Measurements from ENCODE around the gene ELMO1.
A peak's percentile ranks its signal among the peaks of the same experiment; 100 is the strongest.

The ELMO1 gene

GRCh38 chr7:37471619-37472018, 23.0 kb upstream of the ELMO1 start:
- no peaks in the 10 kb centered on the region for H3K36me3 ChIP-seq (ENCODE audit: insufficient read depth, low read length)
- no peak overlapping the region for H3K27ac ChIP-seq (ENCODE audit: low read depth, low read length)
- no peaks in the 10 kb centered on the region for H3K4me1 ChIP-seq (ENCODE audit: control insufficient read depth, insufficient read depth, low read length, unreplicated experiment)
- H2AFZ ChIP-seq (ENCODE audit: low read length, unreplicated experiment) = no peak overlapping the region
- no peaks in the 10 kb centered on the region for H3K27me3 ChIP-seq (ENCODE audit: insufficient read depth, low read length)
- no peak overlapping the region for H3K4me3 ChIP-seq (ENCODE audit: low read depth, low read length)
- H3K79me2 ChIP-seq (ENCODE audit: control insufficient read depth, insufficient read depth, low read length, unreplicated experiment) = no peaks in the 10 kb centered on the region

- H3K79me2 ChIP-seq (ENCODE audit: control insufficient read depth, insufficient read depth, low read length, unreplicated experiment) = no peaks in the 10 kb centered on the region
- no peak overlapping the region for H3K27ac ChIP-seq (ENCODE audit: low read depth, low read length)
- H3K4me1 ChIP-seq (ENCODE audit: control insufficient read depth, insufficient read depth, low read length, unreplicated experiment) = no peaks in the 10 kb centered on the region
- no peak overlapping the region for H3K4me3 ChIP-seq (ENCODE audit: low read depth, low read length)
- H3K27me3 ChIP-seq (ENCODE audit: insufficient read depth, low read length) = no peaks in the 10 kb centered on the region
- H2AFZ ChIP-seq (ENCODE audit: low read length, unreplicated experiment) = no peak overlapping the region
- no peaks in the 10 kb centered on the region for H3K36me3 ChIP-seq (ENCODE audit: insufficient read depth, low read length)
Observed at GRCh38 chr7:37467002-37467401, 18.3 kb upstream of the ELMO1 start.

GRCh38 chr7:37462138-37462537, 13.5 kb upstream of the ELMO1 start:
- no peak overlapping the region for H2AFZ ChIP-seq (ENCODE audit: low read length, unreplicated experiment)
- H3K4me1 ChIP-seq (ENCODE audit: control insufficient read depth, insufficient read depth, low read length, unreplicated experiment) = no peaks in the 10 kb centered on the region
- H3K27ac ChIP-seq (ENCODE audit: low read depth, low read length) = no peak overlapping the region
- no peaks in the 10 kb centered on the region for H3K27me3 ChIP-seq (ENCODE audit: insufficient read depth, low read length)
- H3K36me3 ChIP-seq (ENCODE audit: insufficient read depth, low read length) = no peaks in the 10 kb centered on the region
- no peaks in the 10 kb centered on the region for H3K79me2 ChIP-seq (ENCODE audit: control insufficient read depth, insufficient read depth, low read length, unreplicated experiment)
- H3K4me3 ChIP-seq (ENCODE audit: low read depth, low read length) = no peak overlapping the region

- Histone ChIP-seq H2AFZ (ENCODE audit: low read length, unreplicated experiment) (no peak overlapping the region), H3K79me2 (ENCODE audit: control insufficient read depth, insufficient read depth, low read length, unreplicated experiment) (no peaks in the 10 kb centered on the region), H3K27ac (ENCODE audit: low read depth, low read length) (no peak overlapping the region), H3K36me3 (ENCODE audit: insufficient read depth, low read length) (no peaks in the 10 kb centered on the region), H3K4me1 (ENCODE audit: control insufficient read depth, insufficient read depth, low read length, unreplicated experiment) (no peaks in the 10 kb centered on the region), H3K4me3 (ENCODE audit: low read depth, low read length) (no peak overlapping the region), H3K27me3 (ENCODE audit: insufficient read depth, low read length) (peaks cover 4% of the 10 kb centered on the region; the same call in 1 of the 2 replicates)
Observed at GRCh38 chr7:37455081-37455480, 6.4 kb upstream of the ELMO1 start.

- no peak overlapping the region for H3K4me3 ChIP-seq (ENCODE audit: low read depth, low read length)
- no peak overlapping the region for H2AFZ ChIP-seq (ENCODE audit: low read length, unreplicated experiment)
- no peak overlapping the region for H3K27ac ChIP-seq (ENCODE audit: low read depth, low read length)
- no peaks in the 10 kb centered on the region for H3K79me2 ChIP-seq (ENCODE audit: control insufficient read depth, insufficient read depth, low read length, unreplicated experiment)
- no peaks in the 10 kb centered on the region for H3K4me1 ChIP-seq (ENCODE audit: control insufficient read depth, insufficient read depth, low read length, unreplicated experiment)
- H3K36me3 ChIP-seq (ENCODE audit: insufficient read depth, low read length) = no peaks in the 10 kb centered on the region
- H3K27me3 ChIP-seq (ENCODE audit: insufficient read depth, low read length) = peaks cover 32% of the 10 kb centered on the region
Observed at GRCh38 chr7:37452346-37452745, 3.7 kb upstream of the ELMO1 start.

GRCh38 chr7:37450035-37450434, 1.4 kb upstream of the ELMO1 start:
- H3K36me3 ChIP-seq (ENCODE audit: insufficient read depth, low read length) = no peaks in the 10 kb centered on the region
- H2AFZ ChIP-seq (ENCODE audit: low read length, unreplicated experiment) = no peak overlapping the region
- no peaks in the 10 kb centered on the region for H3K79me2 ChIP-seq (ENCODE audit: control insufficient read depth, insufficient read depth, low read length, unreplicated experiment)
- H3K4me3 ChIP-seq (ENCODE audit: low read depth, low read length) = no peak overlapping the region
- H3K4me1 ChIP-seq (ENCODE audit: control insufficient read depth, insufficient read depth, low read length, unreplicated experiment) = no peaks in the 10 kb centered on the region
- H3K27ac ChIP-seq (ENCODE audit: low read depth, low read length) = no peak overlapping the region
- peaks cover 40% of the 10 kb centered on the region for H3K27me3 ChIP-seq (ENCODE audit: insufficient read depth, low read length)

GRCh38 chr7:37449621-37450020, 957 bp upstream of the ELMO1 start:
- H3K27ac ChIP-seq (ENCODE audit: low read depth, low read length) = no peak overlapping the region
- no peak overlapping the region for H3K4me3 ChIP-seq (ENCODE audit: low read depth, low read length)
- no peaks in the 10 kb centered on the region for H3K79me2 ChIP-seq (ENCODE audit: control insufficient read depth, insufficient read depth, low read length, unreplicated experiment)
- peaks cover 40% of the 10 kb centered on the region for H3K27me3 ChIP-seq (ENCODE audit: insufficient read depth, low read length)
- H2AFZ ChIP-seq (ENCODE audit: low read length, unreplicated experiment) = no peak overlapping the region
- H3K4me1 ChIP-seq (ENCODE audit: control insufficient read depth, insufficient read depth, low read length, unreplicated experiment) = no peaks in the 10 kb centered on the region
- no peaks in the 10 kb centered on the region for H3K36me3 ChIP-seq (ENCODE audit: insufficient read depth, low read length)

- Histone ChIP-seq H2AFZ (ENCODE audit: low read length, unreplicated experiment) (no peak overlapping the region), H3K36me3 (ENCODE audit: insufficient read depth, low read length) (no peaks in the 10 kb centered on the region), H3K4me1 (ENCODE audit: control insufficient read depth, insufficient read depth, low read length, unreplicated experiment) (no peaks in the 10 kb centered on the region), H3K4me3 (ENCODE audit: low read depth, low read length) (peak overlapping the region; percentile 54; the same call in 1 of the 2 replicates), H3K27me3 (ENCODE audit: insufficient read depth, low read length) (peaks cover 40% of the 10 kb centered on the region), H3K27ac (ENCODE audit: low read depth, low read length) (no peak overlapping the region), H3K79me2 (ENCODE audit: control insufficient read depth, insufficient read depth, low read length, unreplicated experiment) (no peaks in the 10 kb centered on the region)
Observed at GRCh38 chr7:37448011-37448635, 541 bp downstream of the ELMO1 start.

- Histone ChIP-seq H3K4me1 (ENCODE audit: control insufficient read depth, insufficient read depth, low read length, unreplicated experiment) (no peaks in the 10 kb centered on the region), H3K4me3 (ENCODE audit: low read depth, low read length) (no peak overlapping the region), H3K79me2 (ENCODE audit: control insufficient read depth, insufficient read depth, low read length, unreplicated experiment) (no peaks in the 10 kb centered on the region), H3K27ac (ENCODE audit: low read depth, low read length) (no peak overlapping the region), H3K36me3 (ENCODE audit: insufficient read depth, low read length) (no peaks in the 10 kb centered on the region), H2AFZ (ENCODE audit: low read length, unreplicated experiment) (no peak overlapping the region), H3K27me3 (ENCODE audit: insufficient read depth, low read length) (peaks cover 40% of the 10 kb centered on the region)
Observed at GRCh38 chr7:37446371-37446770, 2.3 kb downstream of the ELMO1 start.

GRCh38 chr7:37445790-37446189, 2.9 kb downstream of the ELMO1 start:
- Histone ChIP-seq H3K27me3 (ENCODE audit: insufficient read depth, low read length) (peaks cover 40% of the 10 kb centered on the region), H3K79me2 (ENCODE audit: control insufficient read depth, insufficient read depth, low read length, unreplicated experiment) (no peaks in the 10 kb centered on the region), H3K4me3 (ENCODE audit: low read depth, low read length) (no peak overlapping the region), H3K27ac (ENCODE audit: low read depth, low read length) (no peak overlapping the region), H2AFZ (ENCODE audit: low read length, unreplicated experiment) (no peak overlapping the region), H3K4me1 (ENCODE audit: control insufficient read depth, insufficient read depth, low read length, unreplicated experiment) (no peaks in the 10 kb centered on the region), H3K36me3 (ENCODE audit: insufficient read depth, low read length) (no peaks in the 10 kb centered on the region)

- Histone ChIP-seq H3K4me3 (ENCODE audit: low read depth, low read length) (no peak overlapping the region), H2AFZ (ENCODE audit: low read length, unreplicated experiment) (no peak overlapping the region), H3K27me3 (ENCODE audit: insufficient read depth, low read length) (peaks cover 37% of the 10 kb centered on the region), H3K36me3 (ENCODE audit: insufficient read depth, low read length) (no peaks in the 10 kb centered on the region), H3K27ac (ENCODE audit: low read depth, low read length) (no peak overlapping the region), H3K4me1 (ENCODE audit: control insufficient read depth, insufficient read depth, low read length, unreplicated experiment) (no peaks in the 10 kb centered on the region), H3K79me2 (ENCODE audit: control insufficient read depth, insufficient read depth, low read length, unreplicated experiment) (no peaks in the 10 kb centered on the region)
Observed at GRCh38 chr7:37445064-37445723, 3.5 kb downstream of the ELMO1 start.
